Adipose tissue (tissue), 3 donors: Measurements from ENCODE around the gene ANKRD6. TPM values are rescaled to one million over a fixed set of nuclear protein-coding genes. Genes with fewer than 3 reads are reported as not detected.

Experiments used
- H3K27ac ChIP-seq: one replicate; pipeline ENCODE4 v1.5.1; 2013; ENCODE audit warnings: low read depth, low read length
- WGBS, 3 donors: extraction: QIAGEN DNeasy Blood & Tissue Kit; methylation state at CpG; one replicate each; pipeline ENCODE4 v1.1.7; 2013; 5-methylcytosine and 5-hydroxymethylcytosine counted together
- polyA plus RNA-seq, 3 donors: library from polyadenylated mRNA; stranded (reverse); fragments of 200-250 nt; gene quantifications; one replicate each; pipeline ENCODE4 v1.2.3, GENCODE V29; 2013
- donor health status: healthy with polysubstance abuse.
- donor health status: Bipolar disorder and iron deficiency.
- donor health status: healthy.

Gene ANKRD6
- polyA plus RNA-seq, 3 donors, result 3.1 to 9.3 (median 4.1) TPM

DNA sequence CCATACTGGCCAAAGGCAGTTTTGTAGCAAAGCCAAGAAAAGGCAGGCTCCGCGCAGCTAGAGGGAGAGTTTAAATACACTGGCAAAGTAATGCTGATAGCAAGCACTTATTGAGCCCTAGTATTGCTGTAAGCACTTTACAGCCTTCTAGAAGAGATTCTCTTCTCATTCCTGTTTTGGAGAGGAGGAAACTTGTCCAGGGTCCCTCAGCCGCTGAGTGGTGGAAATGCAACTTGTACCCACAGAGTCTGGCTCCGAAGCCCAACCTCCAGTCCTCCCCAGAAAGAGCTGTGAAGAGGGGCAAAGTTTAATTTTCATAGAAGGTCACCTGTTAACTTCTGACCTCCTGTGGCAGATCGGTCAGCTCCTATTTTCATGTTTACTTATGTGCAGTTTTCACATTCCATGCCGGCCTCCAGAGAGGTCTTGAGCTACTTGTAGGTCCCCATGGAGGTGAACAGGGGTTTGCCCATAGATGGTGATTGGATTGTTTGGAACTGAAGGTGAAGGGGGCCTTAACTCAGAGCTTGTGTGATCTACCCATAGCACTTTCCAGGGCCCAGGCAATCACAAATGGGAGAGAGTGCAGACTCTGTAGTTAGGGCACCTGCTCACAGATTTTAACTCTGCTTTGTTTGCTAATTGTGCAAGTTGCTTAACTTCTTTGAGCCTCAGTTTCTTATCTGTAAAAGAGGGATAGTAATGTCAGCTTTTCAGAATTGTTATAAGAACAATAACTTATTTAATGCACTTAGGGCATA lies 134.9 kb downstream of the ANKRD6 start:
- H3K27ac ChIP-seq, result no peak overlapping the region
- 52 to 93% (median 87%) methylated on average over 6 of the region's 6 CpGs for WGBS, 3 donors

GRCh38 chr6:89574910-89575561 lies 142.1 kb downstream of the ANKRD6 start:
- H3K27ac ChIP-seq, result no peak overlapping the region
- WGBS, 3 donors, result 77 to 93% (median 83%) methylated on average over 2 of the region's 2 CpGs

DNA sequence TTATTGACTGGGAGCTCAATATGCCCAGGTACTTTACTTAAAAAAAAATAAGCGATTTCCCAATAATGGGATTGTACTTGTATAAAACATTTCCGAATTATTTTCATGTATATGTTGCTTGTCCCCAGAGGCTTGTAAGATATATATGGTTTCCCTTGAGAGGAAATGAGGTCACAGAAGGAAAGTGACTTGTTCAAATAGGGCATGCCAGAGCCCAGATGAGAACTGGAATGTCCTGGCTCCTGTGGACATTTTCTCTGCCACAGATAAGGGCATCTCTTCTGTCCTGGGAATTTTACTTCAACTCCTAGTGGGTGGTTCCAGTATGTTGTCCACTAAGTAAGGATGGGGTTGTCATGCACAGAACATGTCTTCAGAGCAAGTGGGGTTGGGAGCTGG lies 142.6 kb downstream of the ANKRD6 start:
- no peak overlapping the region for H3K27ac ChIP-seq
- WGBS, 3 donors, result 82 to 86% (median 85%) methylated on average over 2 of the region's 2 CpGs

DNA sequence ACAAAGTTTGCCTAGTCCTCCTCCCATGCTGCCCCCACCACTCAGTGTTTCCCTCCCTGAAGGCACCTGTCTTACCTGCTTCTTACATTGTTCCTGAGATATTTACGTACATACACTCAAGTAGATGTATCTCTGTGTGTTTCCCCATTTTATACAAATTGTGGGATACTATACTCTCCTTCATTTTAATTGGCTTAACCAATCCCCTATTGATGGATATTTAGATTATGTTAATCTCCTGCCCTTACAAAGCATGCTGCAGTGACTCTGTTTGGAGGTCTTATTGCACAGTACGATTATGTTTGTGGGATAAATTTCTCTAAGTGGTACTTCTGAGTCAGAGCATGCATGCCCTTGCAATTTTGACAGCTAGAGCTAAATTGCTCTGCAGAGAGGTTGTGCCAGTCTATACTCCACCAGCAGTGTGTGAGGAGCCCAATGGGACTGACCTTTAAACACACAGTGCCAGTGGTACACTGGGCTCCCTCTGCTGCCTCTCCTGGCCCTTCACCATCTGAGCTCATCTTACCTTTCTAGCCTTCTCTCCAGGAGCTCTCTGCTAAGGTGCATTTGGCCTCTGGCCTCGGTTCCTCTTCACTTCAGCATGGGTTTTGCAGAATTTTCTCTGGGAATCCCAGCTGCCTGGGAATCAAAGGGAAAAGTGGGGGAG lies 148.2 kb downstream of the ANKRD6 start:
- 82 to 89% (median 89%) methylated on average over 3 of the region's 3 CpGs for WGBS, 3 donors
- no peak overlapping the region for H3K27ac ChIP-seq

DNA sequence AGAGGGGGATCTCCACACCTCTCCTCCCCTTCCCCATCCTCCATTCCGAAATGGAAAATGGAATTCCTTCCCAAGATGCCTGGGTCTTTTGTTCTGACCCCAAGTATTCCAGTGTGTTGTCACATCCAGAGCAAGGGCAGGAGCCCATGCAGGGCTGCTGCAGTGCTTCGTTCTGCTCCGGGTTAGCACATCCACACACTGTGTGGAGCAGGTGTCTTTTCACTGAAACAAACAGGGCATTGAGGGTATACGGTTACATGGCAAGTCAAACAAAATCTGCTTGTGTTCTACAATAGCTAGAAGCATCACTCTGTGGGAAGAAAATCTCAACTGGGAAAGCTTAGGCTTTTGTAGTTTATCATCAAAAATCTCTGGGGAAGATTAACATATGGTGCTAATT lies 148.7 kb downstream of the ANKRD6 start:
- 76 to 89% (median 87%) methylated on average over 4 of the region's 4 CpGs for WGBS, 3 donors
- H3K27ac ChIP-seq, result no peak overlapping the region

DNA sequence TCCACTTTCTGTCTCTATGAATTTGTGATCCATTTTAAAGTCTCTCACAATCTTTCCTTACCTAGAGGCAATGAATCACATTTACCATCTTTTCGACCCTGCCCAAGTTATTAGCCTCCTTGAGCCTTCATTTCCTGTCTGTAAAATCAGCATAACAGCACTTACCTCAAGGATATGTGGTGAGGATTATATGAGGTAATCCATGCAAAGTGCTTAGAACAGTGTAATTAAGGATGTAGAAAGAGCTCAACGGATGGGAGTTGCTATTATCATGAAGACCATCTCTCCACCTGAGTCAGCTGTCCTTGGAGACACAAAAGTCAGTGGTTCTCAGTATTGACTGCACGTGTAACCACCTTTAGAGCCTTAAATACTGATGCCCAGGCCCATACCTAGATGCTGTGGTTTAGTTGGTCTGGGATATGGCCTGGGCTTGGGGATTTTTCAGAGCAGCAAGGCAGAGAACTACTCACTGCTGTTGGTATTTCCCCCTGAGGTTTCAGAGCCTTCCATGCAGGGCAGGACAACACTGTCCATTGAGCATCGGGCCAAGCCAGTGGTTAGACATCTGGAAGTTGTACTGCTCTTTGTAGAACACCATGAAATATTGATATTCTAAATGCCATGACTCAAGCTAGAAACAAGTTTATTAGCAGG lies 149.8 kb downstream of the ANKRD6 start:
- WGBS, 3 donors, result 76 to 81% (median 78%) methylated on average over 4 of the region's 4 CpGs
- H3K27ac ChIP-seq, result no peak overlapping the region

GRCh38 chr6:89583559-89583958 lies 150.6 kb downstream of the ANKRD6 start:
- 94 to 98% (median 96%) methylated on average over 2 of the region's 2 CpGs for WGBS, 3 donors
- H3K27ac ChIP-seq, result no peak overlapping the region

GRCh38 chr6:89584539-89584938 lies 151.6 kb downstream of the ANKRD6 start:
- H3K27ac ChIP-seq, result no peak overlapping the region
- 90 to 91% (median 90%) methylated on average over 3 of the region's 3 CpGs for WGBS, 3 donors

DNA sequence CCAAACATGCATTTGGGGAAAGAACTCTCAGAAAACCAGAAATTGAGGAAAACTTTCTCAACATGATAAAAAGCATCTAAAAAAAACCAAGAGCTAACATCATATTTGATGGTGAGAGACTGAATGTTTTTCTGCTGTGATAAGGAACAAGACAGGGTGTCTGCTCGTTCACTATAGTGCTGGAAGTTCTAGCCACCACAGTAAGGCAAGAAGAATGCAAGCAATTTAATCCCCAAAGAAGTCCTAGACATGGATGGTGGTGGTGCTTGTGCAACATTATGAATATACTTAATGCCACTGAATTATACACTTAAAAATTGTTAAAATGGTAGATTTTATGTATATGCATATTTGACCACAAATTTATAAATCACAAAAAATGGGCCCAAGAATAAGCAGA lies 152.2 kb downstream of the ANKRD6 start:
- 78 to 82% (median 79%) methylated on average over 1 of the region's 1 CpG for whole genome bisulfite sequencing, 3 donors

GRCh38 chr6:89589297-89590025 lies 156.5 kb downstream of the ANKRD6 start:
- WGBS, 3 donors, result 75 to 80% (median 78%) methylated on average over 7 of the region's 7 CpGs
- no peak overlapping the region for H3K27ac ChIP-seq

More for the DNA sequence above, 152.2 kb downstream of the ANKRD6 start:
- H3K27ac ChIP-seq, result no peak overlapping the region

DNA sequence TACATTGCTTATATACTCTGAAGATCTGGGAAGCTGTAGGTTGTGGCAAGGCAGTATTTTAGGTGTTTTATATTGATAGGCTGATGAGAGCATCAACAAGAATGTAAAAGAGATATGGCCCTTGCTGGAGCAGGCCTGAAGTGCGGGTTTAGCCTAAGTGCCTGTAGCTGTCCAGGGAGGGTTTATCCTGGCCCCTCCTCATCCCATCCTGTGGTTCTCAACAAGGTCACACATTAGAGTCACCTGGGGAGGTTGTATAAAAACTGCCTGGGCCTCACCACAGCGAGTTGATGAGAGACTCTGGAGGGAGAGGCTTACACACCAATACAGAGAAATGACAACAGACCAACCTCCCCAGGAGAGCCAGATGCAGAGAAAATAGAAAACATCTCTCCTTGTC lies 157.2 kb downstream of the ANKRD6 start:
- H3K27ac ChIP-seq, result no peak overlapping the region
- WGBS, 3 donors, result 75 to 86% (median 83%) methylated on average over 2 of the region's 2 CpGs

- WGBS, 3 donors, result 92 to 93% (median 93%) methylated on average over 4 of the region's 4 CpGs
- H3K27ac ChIP-seq, result no peak overlapping the region
These were observed 158.8 kb downstream of the ANKRD6 start for GRCh38 chr6:89591745-89592144.

DNA sequence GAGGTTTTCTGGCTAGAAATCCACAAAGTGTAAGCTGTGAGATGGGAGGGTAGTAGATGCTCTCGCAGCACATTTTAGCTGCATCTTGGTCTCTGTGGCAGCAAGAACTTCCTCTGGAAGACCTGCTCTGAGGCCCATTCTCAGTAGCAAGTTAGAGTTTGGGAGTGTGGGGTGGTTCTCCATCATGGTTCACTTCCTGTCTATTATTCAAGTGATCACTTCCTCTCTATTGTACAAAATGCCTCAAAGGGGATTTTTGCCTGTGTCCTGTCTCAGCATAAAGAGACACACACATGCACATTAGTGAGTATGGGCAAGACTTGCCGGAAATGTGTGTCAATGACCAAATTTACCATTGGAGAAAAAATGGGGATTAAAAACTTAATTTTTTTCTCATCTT lies 163.1 kb downstream of the ANKRD6 start:
- WGBS, 3 donors, result 73 to 92% (median 74%) methylated on average over 2 of the region's 2 CpGs
- no peak overlapping the region for H3K27ac ChIP-seq

- 90 to 100% (median 93%) methylated on average over 1 of the region's 1 CpG for WGBS, 3 donors
- H3K27ac ChIP-seq, result no peak overlapping the region
These were observed 163.5 kb downstream of the ANKRD6 start for GRCh38 chr6:89596484-89596883.

GRCh38 chr6:89597372-89597771 lies 164.4 kb downstream of the ANKRD6 start:
- 47 to 98% (median 70%) methylated on average over 2 of the region's 2 CpGs for WGBS, 3 donors
- H3K27ac ChIP-seq, result no peak overlapping the region

GRCh38 chr6:89597988-89598387 lies 165.0 kb downstream of the ANKRD6 start:
- WGBS, 3 donors, result 24 to 42% (median 30%) methylated on average over 3 of the region's 3 CpGs
- H3K27ac ChIP-seq, result no peak overlapping the region

- WGBS, 3 donors, result 60 to 76% (median 67%) methylated on average over 7 of the region's 7 CpGs
- no peak overlapping the region for H3K27ac ChIP-seq
These were observed 166.8 kb downstream of the ANKRD6 start for GRCh38 chr6:89599727-89600126.

DNA sequence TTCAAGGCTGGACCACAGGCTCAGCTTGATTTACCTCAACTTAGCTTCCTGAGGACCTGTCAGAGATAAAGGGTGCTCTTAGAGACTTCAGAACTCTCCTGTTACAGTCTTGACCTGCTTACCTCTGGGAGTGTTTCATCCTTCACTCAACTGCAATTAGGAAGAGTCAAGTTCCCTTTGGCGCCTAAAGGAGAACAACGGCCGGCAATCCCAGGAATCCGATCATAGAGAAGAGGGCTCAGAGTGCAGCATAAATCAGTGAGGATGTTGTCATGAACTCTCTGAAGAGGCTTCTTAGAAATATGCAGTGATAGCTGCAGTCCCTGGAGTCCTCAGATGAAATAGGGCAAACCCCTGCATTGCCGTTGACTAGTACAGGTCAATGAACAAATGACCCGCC lies 169.2 kb downstream of the ANKRD6 start:
- H3K27ac ChIP-seq, result no peak overlapping the region
- WGBS, 3 donors, result 94 to 97% (median 96%) methylated on average over 6 of the region's 6 CpGs
